ENCODE data around the gene CARMIL3. TPM values are rescaled to one million over a fixed set of nuclear protein-coding genes. Genes with fewer than 3 reads are reported as not detected.

The CARMIL3 gene
- total RNA-seq, 4 donors from 2014 or later, result 0.42 to 0.60 (median 0.44) TPM; not detected in 1

DNA sequence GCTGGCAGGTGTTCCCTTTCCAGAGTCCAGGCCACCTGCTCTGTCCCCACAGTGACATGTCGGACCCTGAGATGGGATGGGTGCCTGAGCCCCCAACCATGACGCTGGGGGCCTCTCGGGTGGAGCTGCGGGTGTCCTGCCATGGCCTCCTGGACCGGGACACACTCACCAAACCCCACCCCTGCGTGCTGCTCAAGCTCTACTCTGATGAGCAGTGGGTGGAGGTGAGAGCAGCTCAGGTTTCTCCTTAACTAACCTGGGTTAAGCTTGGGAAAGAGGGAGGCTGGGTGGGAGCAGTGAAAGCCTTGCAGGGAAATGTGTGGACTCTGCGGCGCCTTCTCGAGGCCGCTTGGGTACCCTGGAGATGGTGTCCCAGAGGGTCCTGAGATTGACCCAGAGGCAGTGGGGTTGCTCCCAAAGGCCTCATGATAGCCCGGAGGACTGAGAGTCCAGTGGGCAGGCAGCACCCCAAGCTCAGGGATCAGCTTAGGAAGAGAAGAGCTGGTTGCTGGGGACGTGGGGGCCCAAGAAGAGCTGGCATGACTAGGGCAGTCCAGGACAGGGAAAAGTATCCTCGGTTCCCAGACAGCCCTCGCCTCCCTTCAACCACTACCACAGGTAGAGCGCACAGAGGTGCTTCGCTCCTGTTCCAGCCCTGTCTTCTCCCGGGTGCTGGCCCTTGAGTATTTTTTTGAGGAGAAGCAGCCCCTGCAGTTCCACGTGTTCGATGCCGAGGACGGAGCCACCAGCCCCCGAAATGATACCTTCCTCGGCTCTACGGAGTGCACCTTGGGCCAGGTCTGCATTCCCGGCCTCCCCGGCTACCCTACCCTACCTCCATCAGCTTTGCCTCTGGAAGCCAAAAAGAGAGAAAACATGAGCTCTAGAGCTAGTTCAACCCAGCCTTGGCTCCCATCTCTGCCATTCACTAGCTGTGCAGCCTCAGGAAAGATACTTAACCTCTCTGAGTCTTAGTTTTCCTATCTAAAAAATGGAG, 21.4 kb downstream of the CARMIL3 start:
- Histone ChIP-seq H3K27ac (no peak overlapping the region), H3K27me3 (peaks cover 0 to 42% of the 10 kb centered on the region in 2 donors), H3K36me3 (no peaks in the 10 kb centered on the region), H3K4me3 (no peak overlapping the region), H3K4me1 (no peaks in the 10 kb centered on the region), H3K9me3 (no peaks in the 10 kb centered on the region)
- DNase-seq (ENCODE audit: low spot score in 2 of 2), result no peak
- WGBS, 2 donors, result 79 to 82% methylated on average over 19 to 26 of the region's 26 CpGs
- no peak for TF ChIP-seq EP300 (IDR thresholded peaks at IDR 0.05)
- TF ChIP-seq, protein P1, sequence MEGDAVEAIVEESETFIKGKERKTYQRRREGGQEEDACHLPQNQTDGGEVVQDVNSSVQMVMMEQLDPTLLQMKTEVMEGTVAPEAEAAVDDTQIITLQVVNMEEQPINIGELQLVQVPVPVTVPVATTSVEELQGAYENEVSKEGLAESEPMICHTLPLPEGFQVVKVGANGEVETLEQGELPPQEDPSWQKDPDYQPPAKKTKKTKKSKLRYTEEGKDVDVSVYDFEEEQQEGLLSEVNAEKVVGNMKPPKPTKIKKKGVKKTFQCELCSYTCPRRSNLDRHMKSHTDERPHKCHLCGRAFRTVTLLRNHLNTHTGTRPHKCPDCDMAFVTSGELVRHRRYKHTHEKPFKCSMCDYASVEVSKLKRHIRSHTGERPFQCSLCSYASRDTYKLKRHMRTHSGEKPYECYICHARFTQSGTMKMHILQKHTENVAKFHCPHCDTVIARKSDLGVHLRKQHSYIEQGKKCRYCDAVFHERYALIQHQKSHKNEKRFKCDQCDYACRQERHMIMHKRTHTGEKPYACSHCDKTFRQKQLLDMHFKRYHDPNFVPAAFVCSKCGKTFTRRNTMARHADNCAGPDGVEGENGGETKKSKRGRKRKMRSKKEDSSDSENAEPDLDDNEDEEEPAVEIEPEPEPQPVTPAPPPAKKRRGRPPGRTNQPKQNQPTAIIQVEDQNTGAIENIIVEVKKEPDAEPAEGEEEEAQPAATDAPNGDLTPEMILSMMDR (IDR thresholded peaks at IDR 0.05), result no peak
- no peak for TF ChIP-seq POLR2A (IDR thresholded peaks at IDR 0.05)

- peaks cover 0 to 58% of the 10 kb centered on the region in 2 donors for H3K27me3 ChIP-seq
- WGBS, 2 donors, result 74 to 75% methylated on average over 11 of the region's 11 CpGs
- DNase-seq (ENCODE audit: low spot score in 2 of 2), result no peak
- no peaks in the 10 kb centered on the region for H3K36me3 ChIP-seq
- TF ChIP-seq EP300 (IDR thresholded peaks at IDR 0.05), result no peak
- TF ChIP-seq, protein P1 (IDR thresholded peaks at IDR 0.05), result no peak
- no peak for TF ChIP-seq POLR2A (IDR thresholded peaks at IDR 0.05)
- no peak overlapping the region for H3K4me3 ChIP-seq
- no peaks in the 10 kb centered on the region for H3K9me3 ChIP-seq
- H3K27ac ChIP-seq, result no peak overlapping the region
- H3K4me1 ChIP-seq, result no peaks in the 10 kb centered on the region
Observed at GRCh38 chr14:24074625-24075484, 23.0 kb downstream of the CARMIL3 start.

DNA sequence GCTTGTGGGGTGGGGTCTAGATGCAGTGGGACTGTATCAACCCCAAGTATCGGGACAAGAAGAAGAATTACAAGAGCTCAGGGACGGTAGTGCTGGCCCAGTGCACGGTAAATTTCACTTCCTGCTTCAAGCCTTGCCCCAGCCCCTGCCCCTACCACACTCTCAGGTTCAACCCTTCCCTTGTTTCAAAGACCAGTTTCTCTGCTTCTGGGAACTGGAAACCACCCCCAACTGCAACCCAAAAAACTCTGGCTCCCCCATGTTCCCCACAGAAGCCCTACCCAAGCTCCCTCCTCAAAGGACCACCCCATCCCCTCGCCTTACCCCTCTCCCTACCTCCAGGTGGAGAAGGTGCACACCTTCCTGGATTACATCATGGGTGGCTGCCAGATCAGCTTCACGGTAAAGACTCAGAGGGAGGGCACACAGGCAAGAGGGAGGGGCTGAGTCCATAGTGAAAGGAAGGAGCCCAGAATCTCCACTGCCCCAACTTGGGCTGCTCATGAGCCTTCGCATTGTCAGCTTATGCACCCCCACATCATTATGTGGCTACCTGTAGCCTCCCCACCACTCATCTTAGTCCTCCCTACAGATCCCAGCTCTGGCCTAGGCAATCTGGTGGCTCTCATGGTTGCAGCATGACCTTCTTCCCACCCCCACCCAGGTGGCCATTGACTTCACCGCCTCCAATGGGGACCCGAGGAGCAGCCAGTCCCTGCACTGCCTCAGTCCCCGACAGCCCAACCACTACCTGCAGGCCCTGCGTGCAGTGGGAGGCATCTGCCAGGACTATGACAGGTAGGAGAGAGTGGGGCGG, 23.9 kb downstream of the CARMIL3 start:
- Histone ChIP-seq H3K36me3 (no peaks in the 10 kb centered on the region), H3K4me1 (peaks cover 0 to 3% (median under 1%) of the 10 kb centered on the region in 4 donors), H3K27ac (no peak overlapping the region), H3K4me3 (no peak overlapping the region), H3K27me3 (peaks cover 0 to 65% of the 10 kb centered on the region in 2 donors), H3K9me3 (no peaks in the 10 kb centered on the region)
- no peak for TF ChIP-seq POLR2A (IDR thresholded peaks at IDR 0.05)
- TF ChIP-seq EP300 (IDR thresholded peaks at IDR 0.05), result no peak
- TF ChIP-seq, protein P1 (IDR thresholded peaks at IDR 0.05), result no peak
- WGBS, 2 donors, result 68 to 76% methylated on average over 11 of the region's 11 CpGs
- DNase-seq (ENCODE audit: low spot score in 2 of 2), result no peak

GRCh38 chr14:24076302-24076601, 24.4 kb downstream of the CARMIL3 start:
- no peak for DNase-seq (ENCODE audit: low spot score in 2 of 2)
- Histone ChIP-seq H3K4me3 (no peak overlapping the region), H3K4me1 (peaks cover 0 to 9% (median 3%) of the 10 kb centered on the region in 4 donors), H3K9me3 (no peaks in the 10 kb centered on the region), H3K36me3 (no peaks in the 10 kb centered on the region), H3K27me3 (peaks cover 0 to 61% of the 10 kb centered on the region in 2 donors), H3K27ac (no peak overlapping the region)
- 83 to 86% methylated on average over 10 of the region's 10 CpGs for WGBS, 2 donors
- no peak for TF ChIP-seq POLR2A (IDR thresholded peaks at IDR 0.05)
- TF ChIP-seq EP300 (IDR thresholded peaks at IDR 0.05), result no peak
- TF ChIP-seq, protein P1 (IDR thresholded peaks at IDR 0.05), result no peak
